ENCODE data around the gene CGN.

DNA sequence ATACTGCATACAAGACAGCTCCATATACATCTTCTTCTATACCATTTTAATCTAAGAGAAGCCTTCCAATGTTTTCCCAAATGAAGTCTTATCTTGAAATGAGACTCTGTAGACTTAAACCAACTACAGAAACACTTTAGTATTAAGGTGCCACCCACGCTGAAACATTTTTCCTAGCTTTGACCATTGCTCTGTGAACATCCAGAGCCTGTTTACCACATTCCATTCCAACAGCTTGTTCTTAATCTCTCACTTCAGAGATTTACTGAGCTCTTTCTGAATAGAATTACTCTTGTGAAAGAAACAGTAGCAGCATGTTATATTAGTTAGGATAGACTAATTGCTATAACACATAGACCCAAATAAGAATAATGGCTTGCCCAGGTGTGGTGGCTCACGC lies 32.3 kb upstream of the CGN start:
- TF ChIP-seq POLR2A (IDR thresholded peaks at IDR 0.05), result no peak
- TF ChIP-seq, protein P1, sequence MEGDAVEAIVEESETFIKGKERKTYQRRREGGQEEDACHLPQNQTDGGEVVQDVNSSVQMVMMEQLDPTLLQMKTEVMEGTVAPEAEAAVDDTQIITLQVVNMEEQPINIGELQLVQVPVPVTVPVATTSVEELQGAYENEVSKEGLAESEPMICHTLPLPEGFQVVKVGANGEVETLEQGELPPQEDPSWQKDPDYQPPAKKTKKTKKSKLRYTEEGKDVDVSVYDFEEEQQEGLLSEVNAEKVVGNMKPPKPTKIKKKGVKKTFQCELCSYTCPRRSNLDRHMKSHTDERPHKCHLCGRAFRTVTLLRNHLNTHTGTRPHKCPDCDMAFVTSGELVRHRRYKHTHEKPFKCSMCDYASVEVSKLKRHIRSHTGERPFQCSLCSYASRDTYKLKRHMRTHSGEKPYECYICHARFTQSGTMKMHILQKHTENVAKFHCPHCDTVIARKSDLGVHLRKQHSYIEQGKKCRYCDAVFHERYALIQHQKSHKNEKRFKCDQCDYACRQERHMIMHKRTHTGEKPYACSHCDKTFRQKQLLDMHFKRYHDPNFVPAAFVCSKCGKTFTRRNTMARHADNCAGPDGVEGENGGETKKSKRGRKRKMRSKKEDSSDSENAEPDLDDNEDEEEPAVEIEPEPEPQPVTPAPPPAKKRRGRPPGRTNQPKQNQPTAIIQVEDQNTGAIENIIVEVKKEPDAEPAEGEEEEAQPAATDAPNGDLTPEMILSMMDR (IDR thresholded peaks at IDR 0.05 in 4 of 5, conservative IDR thresholded peaks at IDR 0.05 in 1 of 5), result no peak
